GM21619 (cell line): ENCODE results near the gene POLL.

Experiments
- ATAC-seq: cut with Tn5 transposase; IDR thresholded peaks from one replicate; pipeline ENCODE4 v1.9.1; 2021; ENCODE audit not compliant: unreplicated experiment

Gene POLL

GRCh38 chr10:101560298-101561067, 27.6 kb downstream of the POLL start:
- ATAC-seq, result no peak

DNA sequence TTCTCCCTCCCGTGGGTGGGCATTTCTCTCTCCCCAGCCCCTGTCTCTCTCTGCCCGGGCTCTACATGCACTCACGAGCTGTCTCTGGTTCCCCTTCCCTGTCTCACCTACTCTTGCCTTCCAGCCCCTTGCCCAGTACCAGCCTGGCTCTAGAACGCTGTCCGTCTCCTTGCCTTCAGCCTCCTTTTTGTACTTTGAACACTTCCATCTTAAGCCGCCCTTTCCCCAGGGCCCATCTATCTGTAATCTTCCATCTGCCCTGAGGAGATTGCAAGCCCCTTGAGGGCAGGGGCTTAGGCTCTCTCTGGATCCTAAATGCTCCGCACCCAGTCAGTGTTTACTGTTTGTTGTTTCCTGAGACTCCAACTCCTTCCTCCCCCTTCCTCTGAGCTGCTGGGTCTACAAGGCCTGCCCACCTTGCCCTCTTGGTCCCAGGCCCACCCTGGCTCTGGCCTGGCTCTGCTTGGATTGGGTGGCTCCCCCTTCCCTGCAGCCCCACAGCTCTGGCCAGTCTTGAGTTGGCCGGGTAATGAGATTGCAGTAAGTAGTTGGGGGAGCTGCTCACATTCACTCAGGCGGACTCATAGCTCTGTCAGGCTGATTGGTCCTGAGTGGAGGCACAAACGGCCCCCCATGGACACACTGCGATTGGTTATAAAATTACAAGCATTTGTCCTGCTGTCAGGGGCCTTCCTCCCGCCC, 28.3 kb downstream of the POLL start:
- no peak for ATAC-seq

DNA sequence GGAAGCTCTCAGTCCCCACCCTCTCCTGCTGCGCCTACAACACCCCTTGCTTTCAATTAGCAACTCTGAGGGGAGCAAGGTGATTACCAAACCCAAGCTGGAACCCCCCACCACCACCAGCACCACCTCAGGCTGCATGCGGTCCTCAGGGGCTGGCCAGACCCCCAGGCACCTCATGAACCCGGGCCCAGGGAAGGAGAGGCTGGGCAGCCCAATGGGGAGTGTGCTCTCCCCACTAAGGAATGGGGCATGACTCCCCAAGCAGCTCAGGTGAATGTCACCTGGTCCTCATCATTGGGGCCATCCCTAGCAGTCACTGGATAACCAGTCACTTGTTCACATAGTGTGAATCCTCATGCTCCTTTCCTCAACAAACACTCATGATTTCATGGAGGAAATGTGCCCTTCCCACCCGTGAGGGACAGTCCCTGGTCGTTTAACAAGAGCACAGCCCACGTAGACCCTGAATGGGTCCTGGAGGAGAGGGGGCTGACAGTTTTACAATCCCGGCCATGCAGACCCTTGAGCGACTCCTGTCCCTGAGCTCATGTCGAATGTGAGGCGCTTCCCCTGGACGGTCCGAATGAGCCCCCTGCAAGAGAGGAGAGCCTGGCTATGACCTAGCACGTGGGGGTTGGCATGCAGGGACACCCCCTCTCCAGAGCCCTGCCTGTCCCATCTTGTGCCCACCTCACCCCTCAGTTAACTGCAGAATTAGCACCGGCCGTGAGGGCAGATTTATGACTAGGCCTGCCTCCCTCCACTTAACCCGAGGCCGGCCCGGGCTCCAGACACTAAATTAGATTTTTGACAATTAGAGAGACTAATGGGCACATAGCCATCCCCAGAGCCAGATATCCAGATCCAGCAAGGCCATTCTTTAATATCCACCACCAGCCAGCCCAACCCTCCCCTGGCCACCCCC, 29.1 kb downstream of the POLL start:
- ATAC-seq, result no peak

GRCh38 chr10:101558204-101558603, 29.9 kb downstream of the POLL start:
- ATAC-seq, result no peak

- ATAC-seq, result no peak
Observed at GRCh38 chr10:101557541-101557940, 30.5 kb downstream of the POLL start.

GRCh38 chr10:101552442-101552841, 35.6 kb downstream of the POLL start:
- no peak for ATAC-seq

- ATAC-seq, result no peak
Observed at GRCh38 chr10:101550965-101551364, 37.1 kb downstream of the POLL start.

GRCh38 chr10:101545898-101546297, 42.2 kb downstream of the POLL start:
- ATAC-seq, result no peak

GRCh38 chr10:101538446-101538845, 49.6 kb downstream of the POLL start:
- no peak for ATAC-seq

DNA sequence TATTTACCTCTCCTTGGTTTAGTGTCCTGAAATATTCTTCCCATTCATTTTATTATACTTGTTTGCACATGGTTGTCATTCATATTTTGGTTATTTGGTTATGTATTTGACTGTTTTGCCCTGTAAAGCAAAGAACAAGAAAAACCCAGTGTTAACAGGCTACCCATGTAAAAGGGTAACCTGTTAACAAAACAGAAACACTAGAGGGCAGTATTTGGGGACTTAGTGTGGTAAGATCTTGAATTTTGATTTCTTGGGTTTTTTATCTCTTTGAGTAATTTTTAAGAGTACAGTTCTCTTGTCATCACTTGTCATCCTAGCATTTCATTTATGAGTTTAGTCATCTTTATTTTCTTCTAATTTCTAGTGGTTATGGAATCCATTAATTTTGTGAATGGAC, 51.3 kb downstream of the POLL start:
- ATAC-seq, result no peak

DNA sequence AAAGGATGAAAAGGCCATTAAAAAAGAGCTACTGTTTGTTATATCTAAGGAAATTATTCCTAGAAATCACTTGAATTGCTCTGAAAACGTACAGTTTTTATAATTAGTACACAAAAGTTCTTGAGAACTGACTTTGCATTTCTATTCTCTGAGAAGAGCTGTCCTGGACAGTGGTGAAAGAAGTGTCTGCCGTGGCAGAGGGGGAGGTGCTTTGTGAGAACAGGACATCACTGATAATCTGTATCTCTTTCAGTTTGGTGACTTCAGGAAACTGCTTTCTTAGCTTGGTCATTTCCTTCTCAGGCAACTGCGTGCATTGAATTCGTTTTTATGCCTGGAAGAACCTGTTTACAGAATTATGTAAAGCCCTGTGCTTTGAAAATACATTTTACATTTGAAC, 52.1 kb downstream of the POLL start:
- ATAC-seq, result no peak

DNA sequence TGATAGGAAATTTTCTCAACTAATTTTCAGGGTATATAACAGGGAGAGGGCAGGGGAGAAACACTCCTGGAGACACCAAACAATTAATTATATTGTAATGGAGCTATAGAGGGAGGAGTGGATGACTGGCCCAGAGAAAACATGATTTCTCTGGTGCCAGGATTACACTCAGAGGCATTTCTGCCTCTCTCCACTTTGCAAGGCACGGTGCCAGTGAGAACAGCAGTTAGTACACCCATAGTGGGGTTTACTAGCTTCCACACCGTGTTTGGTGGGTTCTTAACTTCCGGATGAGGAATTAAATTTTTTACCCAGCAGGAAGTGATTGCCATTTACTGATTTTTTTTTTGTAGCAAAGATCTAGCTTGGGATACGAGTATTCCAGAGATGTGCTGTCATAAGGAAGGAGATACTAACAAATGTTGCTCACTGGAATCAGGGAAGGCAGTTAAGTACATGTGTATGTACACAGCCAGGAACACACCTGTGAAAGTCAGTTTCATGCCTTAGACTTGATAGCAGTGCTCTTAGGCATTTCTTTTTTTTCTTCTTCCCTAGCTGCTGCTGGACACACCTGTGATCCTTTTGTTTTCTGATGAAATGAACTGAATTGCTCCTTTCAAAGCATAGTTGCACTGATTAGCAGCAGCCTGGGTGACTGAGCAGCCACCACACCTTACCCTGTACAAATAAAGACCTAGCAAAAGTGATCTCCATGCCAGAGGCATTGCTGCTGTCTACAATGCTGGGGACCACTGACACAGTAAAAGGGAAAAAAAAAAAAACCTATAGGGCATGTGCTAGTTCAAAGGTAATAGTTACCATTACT, 58.1 kb downstream of the POLL start:
- no peak for ATAC-seq

GRCh38 chr10:101529207-101529606, 58.9 kb downstream of the POLL start:
- ATAC-seq, result no peak
